Memory B cell (primary cell): ENCODE results near the gene SH3BP4.

Experiments used
- ATAC-seq: fragments of 150-1000 bp; cut with Tn5 transposase; 2 replicates; pipeline ENCODE4 v1.10.0; 2021; ENCODE audit warnings: low read depth, mild to moderate bottlenecking, moderate library complexity
- DNase-seq, 2 donors: peaks; one replicate each; pipeline ENCODE4 v3.0.0; 2022; ENCODE audit warnings: low spot score in 2 of 2
- H3K27ac Mint-ChIP-seq: one replicate; pipeline ENCODE4 v1.8.0; 2022; ENCODE audit warnings: mild to moderate bottlenecking, moderate library complexity, mixed read lengths
- H3K27me3 Mint-ChIP-seq: one replicate; pipeline ENCODE4 v1.8.0; 2022; ENCODE audit warnings: mixed read lengths
- H3K36me3 Mint-ChIP-seq: one replicate; pipeline ENCODE4 v1.8.0; 2022; ENCODE audit warnings: mild to moderate bottlenecking, mixed read lengths
- H3K4me1 Mint-ChIP-seq: one replicate; pipeline ENCODE4 v1.8.0; 2022; ENCODE audit warnings: mixed read lengths
- H3K4me3 Mint-ChIP-seq: one replicate; pipeline ENCODE4 v1.8.0; 2022; ENCODE audit warnings: mild to moderate bottlenecking, moderate library complexity, mixed read lengths
- H3K9me3 Mint-ChIP-seq: one replicate; pipeline ENCODE4 v1.8.0; 2022; ENCODE audit warnings: mixed read lengths

Gene SH3BP4

DNA sequence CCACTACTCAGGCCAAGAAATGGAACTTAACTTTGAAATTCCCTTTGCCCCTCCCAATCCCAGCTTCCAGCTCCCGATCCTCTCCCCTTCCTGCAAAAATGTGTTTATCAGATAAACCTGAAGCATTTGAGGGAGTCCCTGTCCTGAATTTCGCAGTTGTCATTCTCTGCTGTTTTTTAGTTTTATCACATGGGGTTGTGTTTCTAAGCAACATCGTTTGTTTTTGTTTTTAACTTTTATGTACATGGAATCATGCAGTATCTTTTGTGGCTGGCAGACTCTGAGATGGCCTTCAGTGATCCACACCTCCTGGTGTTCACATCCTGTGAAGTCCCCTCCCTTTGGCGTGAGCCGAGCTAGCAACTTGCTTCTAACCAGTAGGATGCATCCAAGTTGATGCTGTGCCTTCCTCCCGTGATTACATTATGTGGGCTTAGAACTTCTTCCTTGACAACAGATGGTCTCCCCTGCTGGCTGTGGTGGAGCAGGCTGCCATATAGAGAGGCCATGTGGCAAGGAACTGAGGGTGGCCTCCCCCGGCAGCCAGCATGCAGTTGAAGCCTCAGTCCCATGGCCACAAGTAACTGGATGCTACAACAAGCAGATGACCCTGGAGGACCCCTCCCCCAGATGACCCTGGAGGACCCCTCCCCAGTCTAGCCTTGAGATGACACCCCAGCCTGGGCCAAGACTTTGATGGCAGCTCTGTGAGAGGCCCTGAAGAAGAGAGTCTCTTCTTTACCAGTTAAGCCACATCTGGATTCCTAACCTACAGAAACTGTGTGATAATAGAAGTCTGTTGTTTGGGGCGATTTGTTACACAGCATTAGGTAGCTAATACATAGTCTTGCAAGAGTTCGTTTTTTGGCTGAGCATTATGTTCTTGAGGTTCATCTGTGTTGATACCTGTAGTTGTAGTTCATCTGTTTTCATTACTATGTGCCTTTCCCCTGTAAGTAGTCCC, 27.7 kb downstream of the SH3BP4 start:
- Mint-ChIP-seq H3K4me3 (no peak overlapping the region), H3K4me1 (peaks cover 3% of the 10 kb centered on the region), H3K9me3 (no peaks in the 10 kb centered on the region), H3K27me3 (peaks cover 6% of the 10 kb centered on the region), H3K36me3 (peaks cover 4% of the 10 kb centered on the region), H3K27ac (no peak overlapping the region)
- ATAC-seq (no peak), DNase-seq (no peak)

DNA sequence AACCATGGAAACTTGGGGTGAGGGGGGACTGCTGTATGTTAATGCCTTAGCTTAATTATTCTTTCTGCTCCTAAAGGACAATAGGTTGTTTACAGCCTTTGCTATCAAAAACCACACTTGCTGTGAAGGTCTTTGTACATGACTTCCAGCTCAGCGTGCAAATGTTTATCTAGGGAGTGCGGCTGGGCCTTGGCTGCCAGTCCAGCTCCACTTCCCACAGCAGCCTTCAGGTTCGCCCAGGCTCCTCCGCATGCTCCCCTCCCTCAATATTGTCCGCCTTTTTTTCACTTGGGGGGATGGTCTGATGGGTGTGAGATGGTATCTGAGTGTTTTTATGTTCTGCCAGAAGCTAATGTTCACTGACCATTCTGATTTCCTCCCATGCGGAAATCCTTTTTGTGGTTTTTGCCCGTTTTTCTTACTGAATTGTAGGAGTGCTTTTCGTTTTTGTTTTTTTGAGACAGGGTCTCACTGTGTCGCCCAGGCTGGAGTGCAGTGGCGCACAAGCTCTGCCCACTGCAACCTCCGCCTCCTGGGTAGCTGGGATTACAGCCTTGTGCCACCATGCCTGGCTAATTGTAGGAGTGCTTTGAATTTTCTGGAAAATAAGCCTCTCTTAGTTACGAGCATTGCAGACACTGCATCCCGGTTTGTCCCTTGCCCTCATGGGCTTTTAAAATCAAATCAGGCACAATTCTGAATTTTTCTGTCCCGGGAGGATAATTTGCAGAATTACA, 28.8 kb downstream of the SH3BP4 start:
- Mint-ChIP-seq H3K9me3 (no peaks in the 10 kb centered on the region), H3K4me1 (peaks cover 3% of the 10 kb centered on the region), H3K27ac (no peak overlapping the region), H3K4me3 (no peak overlapping the region), H3K36me3 (peaks cover 4% of the 10 kb centered on the region), H3K27me3 (peaks cover 6% of the 10 kb centered on the region)
- DNase-seq (no peak), ATAC-seq (no peak)

DNA sequence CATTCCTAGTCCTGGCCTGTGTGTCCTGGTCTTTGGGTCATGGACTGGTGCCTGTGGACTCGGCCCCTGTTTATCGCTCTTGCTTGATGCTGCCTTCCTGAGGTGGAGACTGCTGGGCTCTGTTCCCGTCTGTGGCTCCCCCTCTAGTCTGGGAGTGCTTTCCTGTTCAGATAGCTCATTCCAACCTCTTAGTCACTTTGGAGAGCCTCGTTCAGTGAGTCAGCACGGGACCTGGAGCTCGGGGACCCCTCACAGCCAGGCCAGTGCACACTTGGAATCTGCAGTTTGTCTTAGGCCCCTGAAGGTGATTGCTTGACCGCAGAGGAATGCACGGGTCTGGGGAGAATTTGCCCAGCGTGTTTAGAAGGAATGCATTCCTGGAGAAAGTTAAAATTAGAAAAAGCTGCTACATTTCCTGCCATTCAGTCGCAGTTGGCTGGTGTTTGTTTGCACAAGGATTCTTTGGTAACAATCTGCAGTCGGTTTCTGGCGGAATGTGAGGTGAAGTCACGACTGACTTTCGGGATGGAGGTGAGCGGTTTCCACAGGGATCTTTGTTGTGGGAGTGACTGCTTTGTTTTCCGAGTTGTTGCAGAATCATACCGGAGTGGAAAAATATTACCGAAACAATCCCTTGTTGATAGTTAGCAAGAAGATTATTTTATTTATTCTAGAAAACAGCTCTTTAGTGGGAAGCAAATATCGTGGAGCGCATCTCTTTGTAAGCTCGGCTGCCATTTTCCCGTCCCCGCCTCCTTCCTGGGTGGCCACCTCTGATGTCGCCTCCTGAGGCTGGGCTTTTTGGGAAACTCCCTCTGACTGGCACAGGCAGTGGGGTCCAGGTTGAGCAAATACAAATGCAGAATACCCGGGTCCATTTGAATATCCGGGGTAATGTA, 29.6 kb downstream of the SH3BP4 start:
- Mint-ChIP-seq H3K27ac (no peak overlapping the region), H3K36me3 (peaks cover 4% of the 10 kb centered on the region), H3K27me3 (peaks cover 6% of the 10 kb centered on the region), H3K9me3 (no peaks in the 10 kb centered on the region), H3K4me3 (no peak overlapping the region), H3K4me1 (peaks cover 3% of the 10 kb centered on the region)
- DNase-seq (no peak), ATAC-seq (no peak)

- no peak overlapping the region for H3K4me3 Mint-ChIP-seq
- H3K4me1 Mint-ChIP-seq, result peaks cover 3% of the 10 kb centered on the region
- no peak for ATAC-seq
- peaks cover 4% of the 10 kb centered on the region for H3K36me3 Mint-ChIP-seq
- H3K27me3 Mint-ChIP-seq, result peaks cover 6% of the 10 kb centered on the region
- H3K9me3 Mint-ChIP-seq, result no peaks in the 10 kb centered on the region
- no peak for DNase-seq
- no peak overlapping the region for H3K27ac Mint-ChIP-seq
Observed at GRCh38 chr2:234982096-234982834, 30.4 kb downstream of the SH3BP4 start.

DNA sequence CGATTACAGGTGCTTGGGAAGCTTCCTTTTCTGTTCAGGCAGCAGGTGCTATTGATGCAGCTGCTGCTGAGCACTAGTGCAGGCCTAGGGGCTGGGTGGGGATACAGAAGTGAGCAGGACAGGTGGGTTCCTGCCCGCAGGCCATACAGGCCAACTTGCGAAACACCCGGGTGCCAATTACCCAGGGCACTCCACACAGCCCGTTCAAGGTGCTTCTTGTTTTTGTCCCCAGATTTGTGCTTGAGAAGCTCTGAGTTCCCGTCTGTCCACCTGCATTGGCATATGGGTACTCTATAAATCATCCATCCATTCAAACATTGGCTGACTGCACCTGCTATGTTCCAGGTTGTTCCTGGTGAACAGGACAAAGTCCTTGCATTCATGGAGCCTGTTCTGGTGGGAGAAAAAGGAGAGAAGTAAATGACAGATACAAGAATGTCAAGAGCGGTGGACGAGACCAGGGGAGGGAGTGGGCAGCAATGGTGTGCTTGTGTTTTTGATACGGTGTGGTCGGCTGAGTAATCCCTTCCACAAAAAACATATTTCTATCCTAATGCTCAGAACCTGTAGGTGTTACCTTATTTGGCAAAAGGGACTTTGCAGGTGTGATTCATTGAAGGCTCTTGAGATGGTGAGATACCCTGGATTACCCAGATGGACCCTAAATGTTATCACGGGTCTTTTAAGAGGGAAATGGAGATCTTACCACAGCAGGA, 31.4 kb downstream of the SH3BP4 start:
- ATAC-seq, result no peak

GRCh38 chr2:234985608-234986245, 33.9 kb downstream of the SH3BP4 start:
- Mint-ChIP-seq H3K9me3 (no peaks in the 10 kb centered on the region), H3K27me3 (peaks cover 6% of the 10 kb centered on the region), H3K4me1 (peaks cover 3% of the 10 kb centered on the region), H3K27ac (no peak overlapping the region), H3K36me3 (peaks cover 2% of the 10 kb centered on the region), H3K4me3 (no peak overlapping the region)
- ATAC-seq (no peak), DNase-seq (no peak)

More for the DNA sequence above, 31.4 kb downstream of the SH3BP4 start:
- Mint-ChIP-seq H3K9me3 (no peaks in the 10 kb centered on the region), H3K27ac (no peak overlapping the region), H3K4me3 (no peak overlapping the region), H3K4me1 (peaks cover 3% of the 10 kb centered on the region), H3K36me3 (peaks cover 4% of the 10 kb centered on the region), H3K27me3 (peaks cover 6% of the 10 kb centered on the region)
- DNase-seq, result no peak

DNA sequence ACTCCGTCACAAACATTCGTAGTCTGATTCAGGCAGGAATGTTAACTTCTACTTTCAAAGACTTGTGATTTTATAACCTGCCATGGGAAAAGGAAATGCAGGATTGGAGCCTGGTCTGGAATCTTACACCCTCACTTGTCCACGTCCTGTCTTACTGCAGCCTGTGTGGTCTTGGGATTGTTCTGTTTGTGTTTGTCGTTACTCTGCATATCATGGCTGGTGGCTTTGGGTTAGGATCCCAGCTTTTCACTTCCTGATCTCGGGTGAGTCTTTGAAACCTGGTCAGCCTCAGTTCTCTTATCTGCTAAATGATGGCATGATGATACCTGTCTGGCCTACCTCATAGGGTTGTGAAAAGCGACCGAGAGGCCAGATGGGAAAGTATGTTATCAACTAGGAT, 34.6 kb downstream of the SH3BP4 start:
- H3K27me3 Mint-ChIP-seq, result peaks cover 3% of the 10 kb centered on the region
- no peaks in the 10 kb centered on the region for H3K9me3 Mint-ChIP-seq
- no peak overlapping the region for H3K4me3 Mint-ChIP-seq
- ATAC-seq, result no peak
- no peak overlapping the region for H3K27ac Mint-ChIP-seq
- peaks cover 3% of the 10 kb centered on the region for H3K4me1 Mint-ChIP-seq
- DNase-seq, result no peak
- no peaks in the 10 kb centered on the region for H3K36me3 Mint-ChIP-seq

DNA sequence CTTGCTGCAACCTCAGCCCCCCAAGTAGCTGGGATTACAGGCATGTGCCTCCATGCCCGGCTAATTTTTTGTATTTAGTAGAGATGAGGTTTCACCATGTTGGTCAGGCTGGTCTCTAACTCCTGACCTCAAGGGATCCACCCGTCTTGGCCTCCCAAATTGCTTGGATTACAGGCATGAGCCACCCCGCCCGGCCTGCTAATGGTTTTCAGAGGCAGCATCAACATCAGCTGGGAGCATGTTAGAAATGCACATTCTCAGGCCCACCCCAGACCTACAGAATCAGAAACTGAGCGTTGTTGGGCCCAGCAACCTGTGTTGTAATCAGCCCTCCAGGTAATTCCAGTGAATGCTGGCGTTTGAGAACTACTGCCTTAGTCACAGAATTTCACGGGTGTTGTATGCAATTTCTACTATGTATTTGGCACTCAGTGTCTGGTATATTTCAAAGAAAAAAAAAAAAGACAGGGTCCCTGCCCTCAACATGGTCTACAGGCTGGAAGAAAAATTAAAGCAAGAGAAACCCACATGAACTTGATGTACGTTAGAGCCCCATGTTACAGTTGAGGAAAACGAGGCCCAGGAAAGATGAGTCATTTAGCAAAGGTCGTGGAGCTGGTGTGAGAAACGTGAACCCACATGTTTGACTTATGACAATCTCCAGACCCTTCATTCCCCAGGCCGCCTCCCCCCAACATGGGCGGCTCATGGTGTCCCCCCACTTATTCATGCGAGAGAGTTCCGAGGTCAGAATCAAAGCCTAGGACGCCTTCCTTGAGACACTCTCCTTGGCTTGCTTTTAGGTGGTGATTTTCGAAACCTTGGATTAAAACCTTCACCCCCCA, 35.3 kb downstream of the SH3BP4 start:
- Mint-ChIP-seq H3K4me1 (peaks cover 3% of the 10 kb centered on the region), H3K27ac (no peak overlapping the region), H3K36me3 (no peaks in the 10 kb centered on the region), H3K4me3 (no peak overlapping the region), H3K9me3 (no peaks in the 10 kb centered on the region), H3K27me3 (peaks cover 3% of the 10 kb centered on the region)
- no peak for DNase-seq
- no peak for ATAC-seq

GRCh38 chr2:234987754-234988153, 35.9 kb downstream of the SH3BP4 start:
- Mint-ChIP-seq H3K4me3 (no peak overlapping the region), H3K4me1 (peaks cover under 1% of the 10 kb centered on the region), H3K27ac (no peak overlapping the region), H3K9me3 (no peaks in the 10 kb centered on the region), H3K27me3 (peaks cover 3% of the 10 kb centered on the region), H3K36me3 (no peaks in the 10 kb centered on the region)
- DNase-seq, result no peak
- ATAC-seq, result no peak

DNA sequence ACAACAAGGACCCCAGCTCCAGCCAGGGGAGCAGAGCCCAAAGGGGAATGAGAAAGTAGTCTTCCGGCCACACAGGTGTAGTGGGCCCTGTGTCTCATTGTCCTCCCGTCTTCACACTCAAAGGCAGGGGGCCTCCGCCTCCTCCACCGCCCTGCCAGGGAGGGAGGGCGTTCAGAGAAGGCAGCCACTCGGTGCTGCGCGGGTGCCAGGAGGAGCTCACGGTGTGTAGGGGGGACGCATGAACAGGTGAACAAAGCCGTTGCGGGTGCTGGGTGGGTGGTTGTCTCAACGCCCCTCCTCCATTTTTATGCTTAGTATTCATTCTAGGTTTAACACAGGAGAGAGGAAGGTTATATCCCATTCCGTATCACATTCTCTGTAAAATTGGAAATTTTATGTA, 36.7 kb downstream of the SH3BP4 start:
- Mint-ChIP-seq H3K4me1 (peaks cover 3% of the 10 kb centered on the region), H3K36me3 (no peaks in the 10 kb centered on the region), H3K27ac (no peak overlapping the region)

DNA sequence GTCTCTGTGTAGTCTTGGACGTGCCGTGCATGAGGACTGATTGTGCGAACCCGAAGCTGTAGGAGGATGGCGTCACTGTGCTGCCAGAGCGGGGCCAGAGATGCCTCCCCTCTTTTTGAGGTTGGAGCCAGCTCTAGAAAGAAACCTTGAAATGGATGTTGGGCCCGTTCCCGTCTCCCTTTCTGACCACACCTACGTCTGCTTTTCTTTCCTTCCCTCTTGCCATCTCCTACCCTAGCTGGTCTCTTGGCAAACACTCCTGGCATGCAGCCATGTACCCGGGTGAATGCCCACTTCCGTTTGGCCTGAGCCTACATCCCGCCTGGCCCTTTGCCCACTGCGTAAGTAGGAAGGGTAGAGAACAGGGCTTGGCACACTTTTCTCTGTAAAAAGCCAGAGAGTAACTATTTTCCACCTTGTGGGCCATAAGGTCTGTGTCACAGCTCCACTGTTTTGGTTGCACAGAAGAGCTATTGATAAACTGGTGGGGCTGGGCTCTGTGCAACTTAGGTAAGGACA, 37.4 kb downstream of the SH3BP4 start:
- Mint-ChIP-seq H3K36me3 (no peaks in the 10 kb centered on the region), H3K9me3 (no peaks in the 10 kb centered on the region), H3K27me3 (no peaks in the 10 kb centered on the region), H3K4me1 (peaks cover 11% of the 10 kb centered on the region), H3K27ac (no peak overlapping the region), H3K4me3 (no peak overlapping the region)
- no peak for ATAC-seq
- DNase-seq, result no peak

More for the DNA sequence above, 36.7 kb downstream of the SH3BP4 start:
- DNase-seq (no peak), ATAC-seq (no peak)
- Mint-ChIP-seq H3K9me3 (no peaks in the 10 kb centered on the region), H3K27me3 (peaks cover 2% of the 10 kb centered on the region), H3K4me3 (no peak overlapping the region)
